OCI-LY1 (cell line): ENCODE results near the gene PTPRD.

Source experiments
- H2AFZ ChIP-seq: fragments of 200-600 bp; sonication (generic), shearing (Covaris generic); 2 replicates; pipeline ENCODE4 v1.6.0; 2014; ENCODE audit warnings: antibody characterized with exemption, mild to moderate bottlenecking, low read length
- H3F3A ChIP-seq: fragments of 200-600 bp; sonication (generic), shearing (Covaris generic); 2 replicates; pipeline ENCODE4 v1.6.0; 2014; ENCODE audit warnings: mild to moderate bottlenecking, antibody characterized with exemption, low read length, moderate library complexity; ENCODE audit not compliant: insufficient read depth
- H3K27ac ChIP-seq: fragments of 200-600 bp; sonication (generic); 2 replicates; pipeline ENCODE4 v1.5.1; 2014; ENCODE audit warnings: low read length, mixed run types, mild to moderate bottlenecking, low read depth; ENCODE audit not compliant: poor library complexity, severe bottlenecking
- H3K27me3 ChIP-seq: fragments of 200-600 bp; sonication (generic); 2 replicates; pipeline ENCODE4 v1.6.0; 2014; ENCODE audit warnings: antibody characterized with exemption, mild to moderate bottlenecking, low read length, moderate library complexity; ENCODE audit not compliant: insufficient read depth
- H3K36me3 ChIP-seq: fragments of 200-600 bp; sonication (generic); 2 replicates; pipeline ENCODE4 v1.6.1; 2014; ENCODE audit warnings: mild to moderate bottlenecking, antibody characterized with exemption, low read length, moderate library complexity, mixed read lengths; ENCODE audit not compliant: insufficient read depth
- H3K4me1 ChIP-seq: fragments of 200-600 bp; sonication (generic); 2 replicates; pipeline ENCODE4 v1.5.1; 2014; ENCODE audit warnings: mild to moderate bottlenecking, low read length, moderate library complexity; ENCODE audit not compliant: insufficient read depth, severe bottlenecking
- H3K4me2 ChIP-seq: fragments of 200-600 bp; sonication (generic), shearing (Covaris generic); 2 replicates; pipeline ENCODE4 v1.6.1; 2014; ENCODE audit warnings: low read length
- H3K4me3 ChIP-seq: fragments of 200-600 bp; sonication (generic); 2 replicates; pipeline ENCODE4 v1.5.1; 2014; ENCODE audit warnings: low read length, low read depth, mild to moderate bottlenecking, mixed read lengths; ENCODE audit not compliant: poor library complexity, severe bottlenecking
- H3K79me2 ChIP-seq: fragments of 200-600 bp; shearing (Covaris generic); 2 replicates; pipeline ENCODE4 v1.6.1; 2016; ENCODE audit warnings: mixed run types, low read length, mixed read lengths; ENCODE audit not compliant: insufficient read depth
- H3K9ac ChIP-seq: fragments of 200-600 bp; sonication (generic), shearing (Covaris generic); 2 replicates; pipeline ENCODE4 v1.6.1; 2014; ENCODE audit warnings: mild to moderate bottlenecking, low read length, mixed read lengths
- H3K9me2 ChIP-seq: fragments of 200-600 bp; sonication (generic), shearing (Covaris generic); 2 replicates; pipeline ENCODE4 v1.6.1; 2014; ENCODE audit warnings: low read depth, mild to moderate bottlenecking, low read length, mixed read lengths
- H3K9me3 ChIP-seq: fragments of 200-600 bp; shearing (Covaris generic); 2 replicates; pipeline ENCODE4 v1.6.1; 2014; ENCODE audit warnings: low read length, mixed read lengths
- H4K20me1 ChIP-seq: fragments of 200-600 bp; sonication (generic), shearing (Covaris generic); 2 replicates; pipeline ENCODE4 v1.6.0; 2016; ENCODE audit warnings: mild to moderate bottlenecking, low read length; ENCODE audit not compliant: insufficient read depth
- EZH2 ChIP-seq: fragments of 200-600 bp; sonication (generic), shearing (Covaris generic); IDR thresholded peaks from 2 replicates; pipeline ENCODE4 v1.8.0; 2017; ENCODE audit warnings: borderline replicate concordance, mixed run types, mild to moderate bottlenecking, antibody characterized with exemption, low read length, moderate library complexity, mixed read lengths
- TF ChIP-seq, protein P1 (sequence below): fragments of 200-600 bp; sonication (generic), shearing (Covaris generic); IDR thresholded peaks from 2 replicates; pipeline ENCODE4 v1.5.1; 2017; ENCODE audit warnings: mild to moderate bottlenecking, antibody characterized with exemption, low read length, moderate library complexity, mixed read lengths

Gene PTPRD

DNA sequence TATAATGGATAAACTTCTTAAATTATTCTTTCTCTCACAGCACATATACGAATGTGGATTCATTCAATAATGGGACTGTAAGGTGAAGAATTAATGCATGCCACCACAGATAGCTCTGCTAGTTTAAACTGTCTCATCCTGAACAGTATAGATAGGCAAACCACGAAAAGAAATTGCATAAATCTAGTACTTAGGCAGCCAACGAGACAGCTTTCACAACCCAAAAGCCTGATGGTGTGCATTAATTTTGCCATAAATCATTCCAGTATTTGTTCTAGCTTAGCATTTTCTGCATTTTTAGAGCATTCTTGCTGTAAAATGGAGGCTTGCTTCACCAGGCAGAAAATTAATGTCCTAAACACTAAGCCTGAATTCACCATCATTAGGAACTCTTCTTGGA lies 1979.0 kb downstream of the PTPRD start:
- no peaks in the 10 kb centered on the region for H3F3A ChIP-seq
- no peak overlapping the region for H3K4me2 ChIP-seq
- H3K4me3 ChIP-seq = no peak overlapping the region
- H4K20me1 ChIP-seq = no peaks in the 10 kb centered on the region
- no peak overlapping the region for H3K9ac ChIP-seq
- H2AFZ ChIP-seq = no peak overlapping the region
- H3K27me3 ChIP-seq = no peaks in the 10 kb centered on the region
- no peaks in the 10 kb centered on the region for H3K9me3 ChIP-seq
- H3K9me2 ChIP-seq = no peaks in the 10 kb centered on the region
- no peaks in the 10 kb centered on the region for H3K79me2 ChIP-seq
- no peaks in the 10 kb centered on the region for H3K36me3 ChIP-seq
- TF ChIP-seq EZH2 = no peak
- TF ChIP-seq, protein P1, sequence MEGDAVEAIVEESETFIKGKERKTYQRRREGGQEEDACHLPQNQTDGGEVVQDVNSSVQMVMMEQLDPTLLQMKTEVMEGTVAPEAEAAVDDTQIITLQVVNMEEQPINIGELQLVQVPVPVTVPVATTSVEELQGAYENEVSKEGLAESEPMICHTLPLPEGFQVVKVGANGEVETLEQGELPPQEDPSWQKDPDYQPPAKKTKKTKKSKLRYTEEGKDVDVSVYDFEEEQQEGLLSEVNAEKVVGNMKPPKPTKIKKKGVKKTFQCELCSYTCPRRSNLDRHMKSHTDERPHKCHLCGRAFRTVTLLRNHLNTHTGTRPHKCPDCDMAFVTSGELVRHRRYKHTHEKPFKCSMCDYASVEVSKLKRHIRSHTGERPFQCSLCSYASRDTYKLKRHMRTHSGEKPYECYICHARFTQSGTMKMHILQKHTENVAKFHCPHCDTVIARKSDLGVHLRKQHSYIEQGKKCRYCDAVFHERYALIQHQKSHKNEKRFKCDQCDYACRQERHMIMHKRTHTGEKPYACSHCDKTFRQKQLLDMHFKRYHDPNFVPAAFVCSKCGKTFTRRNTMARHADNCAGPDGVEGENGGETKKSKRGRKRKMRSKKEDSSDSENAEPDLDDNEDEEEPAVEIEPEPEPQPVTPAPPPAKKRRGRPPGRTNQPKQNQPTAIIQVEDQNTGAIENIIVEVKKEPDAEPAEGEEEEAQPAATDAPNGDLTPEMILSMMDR = no peak
- H3K27ac ChIP-seq = no peak overlapping the region
- no peaks in the 10 kb centered on the region for H3K4me1 ChIP-seq

DNA sequence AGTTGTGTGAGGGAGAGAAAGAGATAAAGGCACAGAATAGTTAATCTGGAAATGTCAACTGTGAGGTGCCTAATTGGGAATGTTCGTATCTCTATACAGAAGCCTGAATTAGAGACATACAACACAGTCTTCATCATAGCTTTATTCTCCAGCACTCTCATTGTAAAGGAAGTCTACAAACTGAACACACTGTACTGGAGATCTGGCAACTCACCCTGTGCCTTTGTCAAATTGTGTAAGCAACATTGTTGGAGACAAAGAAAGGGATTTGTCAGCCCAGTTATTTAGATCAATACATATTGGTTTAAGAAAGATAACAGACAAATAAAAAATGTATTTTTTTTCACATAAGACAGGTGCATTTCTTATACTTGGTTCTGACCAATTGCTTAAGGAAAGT lies 1980.3 kb downstream of the PTPRD start:
- Histone ChIP-seq H3K4me2 (no peak overlapping the region), H3K79me2 (no peaks in the 10 kb centered on the region), H3K4me3 (no peak overlapping the region), H3F3A (no peaks in the 10 kb centered on the region), H3K27me3 (no peaks in the 10 kb centered on the region), H3K9ac (no peak overlapping the region), H3K9me2 (no peaks in the 10 kb centered on the region), H3K9me3 (no peaks in the 10 kb centered on the region), H2AFZ (no peak overlapping the region), H3K4me1 (no peaks in the 10 kb centered on the region), H4K20me1 (no peaks in the 10 kb centered on the region), H3K36me3 (no peaks in the 10 kb centered on the region), H3K27ac (no peak overlapping the region)
- TF ChIP-seq EZH2 = no peak
- TF ChIP-seq, protein P1 = no peak

DNA sequence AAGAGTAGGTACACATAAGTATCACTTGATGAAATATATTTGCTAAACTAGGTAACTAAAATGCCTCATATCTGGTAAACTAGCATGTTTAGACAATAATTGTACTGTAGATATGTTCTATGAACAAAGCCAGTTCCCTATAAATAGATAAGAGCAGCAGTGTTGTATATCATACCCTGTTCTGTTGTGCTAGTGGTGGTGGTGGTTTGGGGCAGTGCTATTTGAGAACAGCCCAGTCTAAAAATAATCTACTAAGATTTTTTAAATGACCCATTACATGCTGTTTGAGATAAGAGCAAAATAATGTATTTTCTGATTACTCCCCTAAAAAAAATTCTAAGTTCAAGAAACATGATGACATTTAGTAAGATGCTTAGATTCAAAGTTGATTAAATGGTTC lies 1984.0 kb downstream of the PTPRD start:
- TF ChIP-seq, protein P1 = no peak
- no peak for TF ChIP-seq EZH2
- no peak overlapping the region for H3K4me3 ChIP-seq
- no peak overlapping the region for H3K27ac ChIP-seq
- no peak overlapping the region for H3K9ac ChIP-seq
- no peaks in the 10 kb centered on the region for H3K79me2 ChIP-seq
- no peak overlapping the region for H3K4me2 ChIP-seq
- no peaks in the 10 kb centered on the region for H4K20me1 ChIP-seq
- no peaks in the 10 kb centered on the region for H3K9me2 ChIP-seq
- H2AFZ ChIP-seq = no peak overlapping the region
- no peaks in the 10 kb centered on the region for H3K4me1 ChIP-seq
- no peaks in the 10 kb centered on the region for H3K9me3 ChIP-seq
- no peaks in the 10 kb centered on the region for H3K27me3 ChIP-seq
- H3K36me3 ChIP-seq = no peaks in the 10 kb centered on the region
- H3F3A ChIP-seq = no peaks in the 10 kb centered on the region
